Right hindlimb (tissue), 1 donor: ENCODE results near the gene GAREM1.
A peak's percentile ranks its signal among the peaks of the same experiment; 100 is the strongest.
"Not testable (repeated sequence)": the region's sequence is repeated elsewhere in the genome, so short reads cannot be mapped to it uniquely, and the experiment has no call there.

Experiments
- DNase-seq: peaks from one replicate; pipeline ENCODE4 v3.0.0-alpha.2; 2018

The GAREM1 gene

DNA sequence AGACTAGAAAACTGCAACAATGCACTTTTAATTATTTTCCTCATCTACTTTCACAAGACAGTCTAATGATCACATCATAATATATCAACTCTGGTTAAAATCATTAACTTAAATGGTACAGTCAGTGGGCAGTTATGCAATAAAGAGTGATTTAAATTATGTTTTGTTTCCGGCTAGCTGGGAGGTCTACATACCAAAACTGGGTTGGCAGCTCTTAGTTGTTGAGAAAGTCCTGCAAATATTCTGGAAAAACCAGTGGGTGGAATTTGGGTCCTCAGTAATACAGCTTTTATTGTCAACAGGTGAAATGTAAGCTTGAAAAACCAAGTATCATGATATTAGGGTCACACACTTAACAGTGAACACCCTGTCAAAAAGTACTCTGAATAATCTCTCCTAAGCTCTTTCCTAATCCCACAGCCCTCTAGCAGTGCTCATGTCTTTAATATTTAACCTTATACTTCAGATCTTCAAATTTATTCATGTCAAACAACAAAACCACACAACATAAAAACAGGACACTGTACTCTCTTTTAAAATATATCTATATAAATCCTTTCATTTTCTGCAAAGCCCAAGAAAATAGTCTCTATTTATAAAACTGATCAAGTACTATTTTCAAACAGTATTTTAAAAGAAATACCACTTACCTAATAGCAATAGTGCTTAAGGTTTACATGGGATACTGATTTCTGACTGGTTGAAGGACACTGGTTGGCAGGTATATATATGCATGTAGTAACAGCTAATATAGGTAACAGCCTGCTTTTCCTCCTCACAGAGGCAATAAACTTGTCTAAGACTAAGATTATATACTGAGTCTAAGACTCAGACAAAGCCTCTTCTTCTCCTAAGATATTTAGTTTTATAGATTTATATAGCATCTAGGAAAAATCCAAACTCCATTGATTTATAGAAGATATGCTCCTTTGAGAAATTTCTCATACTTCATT is 103.8 kb downstream of the GAREM1 start:
- no peak for DNase-seq

DNA sequence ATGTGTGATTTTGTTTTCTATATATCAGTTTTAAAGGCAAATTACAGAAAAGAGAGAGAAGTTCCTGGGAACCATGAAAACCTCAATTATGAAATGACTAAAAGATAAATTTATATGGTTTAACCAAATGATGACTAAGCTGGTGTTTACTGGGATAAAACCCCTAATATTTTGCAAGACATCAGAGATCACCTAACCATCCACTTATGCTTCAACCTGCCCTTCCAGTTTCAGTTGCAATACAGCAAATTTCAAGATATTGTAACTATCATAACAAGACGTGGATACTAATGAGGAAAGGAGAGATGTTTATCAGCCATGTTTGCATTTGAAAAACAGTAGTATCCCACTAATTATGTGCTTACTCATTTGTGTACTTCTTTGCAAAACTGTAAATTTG is 108.2 kb downstream of the GAREM1 start:
- DNase-seq, result no peak

DNA sequence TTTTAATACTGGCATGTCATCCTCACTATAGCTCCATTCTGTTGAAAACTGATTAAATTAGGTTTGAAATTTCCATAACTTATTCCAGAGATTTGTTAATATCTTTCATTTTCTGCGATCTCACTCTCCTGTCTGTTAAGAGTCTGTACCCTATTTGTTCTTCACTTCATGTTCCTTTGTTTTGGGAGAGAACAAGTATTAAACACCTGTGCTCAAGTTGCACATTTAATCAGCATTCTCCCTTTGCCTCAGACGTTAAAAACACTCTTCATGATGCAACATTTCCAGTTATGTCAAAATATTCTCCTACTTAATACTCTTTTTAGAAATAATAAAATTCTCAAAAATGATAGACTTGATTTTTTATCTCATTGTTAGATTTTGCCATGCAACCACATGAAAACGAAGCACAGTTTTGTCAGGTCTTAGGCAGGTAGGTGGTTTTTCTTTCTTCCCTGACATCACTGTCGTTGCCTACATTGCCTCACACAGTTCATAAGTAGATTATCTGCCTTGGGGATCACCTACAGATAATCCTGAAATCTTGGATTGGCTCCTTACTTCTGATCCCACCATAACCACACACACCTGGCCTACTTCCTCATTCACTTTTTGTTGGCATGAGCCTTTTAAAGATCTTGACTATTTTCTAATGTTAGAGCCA is 109.9 kb downstream of the GAREM1 start:
- no peak for DNase-seq

DNA sequence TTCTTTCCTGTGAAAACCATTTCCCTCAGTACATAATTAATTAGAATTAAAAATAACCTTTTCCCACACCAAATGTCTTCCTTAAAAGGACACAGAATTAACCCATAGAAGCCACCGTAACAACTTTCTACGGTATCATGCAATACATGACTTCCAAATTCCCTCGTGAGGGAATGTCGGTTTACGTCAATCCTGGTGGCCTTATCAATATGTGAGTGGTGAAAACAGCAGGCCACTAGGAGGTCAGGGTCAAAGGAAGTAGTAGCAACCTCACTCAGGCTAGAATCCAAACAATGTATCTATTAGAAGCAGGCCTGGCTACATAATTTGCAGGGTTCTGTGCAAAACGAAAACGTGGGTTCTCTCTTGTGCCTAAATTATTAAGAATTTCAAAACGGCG is 112.2 kb downstream of the GAREM1 start:
- no peak for DNase-seq

GRCh38 chr18:32358075-32358474 is 112.6 kb downstream of the GAREM1 start:
- no peak for DNase-seq

DNA sequence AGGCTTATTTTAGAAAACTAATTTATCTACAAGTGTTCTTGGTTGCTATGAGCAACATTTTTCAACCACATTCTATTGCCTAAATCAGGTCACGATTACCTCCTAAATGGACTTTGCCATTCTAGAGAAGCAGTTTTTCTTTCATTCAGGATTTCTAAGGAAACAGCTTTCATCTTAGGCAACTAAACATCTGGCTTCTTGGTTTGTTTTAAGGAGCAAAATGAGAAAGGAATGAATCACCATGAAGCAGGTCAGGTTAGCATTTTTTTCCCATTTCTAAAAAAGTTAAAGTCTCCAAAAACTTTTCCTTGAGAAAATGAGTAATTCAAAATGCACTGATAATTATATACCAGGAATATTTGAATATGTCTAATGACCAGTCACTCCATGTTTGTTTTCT is 114.8 kb downstream of the GAREM1 start:
- DNase-seq, result no peak

DNA sequence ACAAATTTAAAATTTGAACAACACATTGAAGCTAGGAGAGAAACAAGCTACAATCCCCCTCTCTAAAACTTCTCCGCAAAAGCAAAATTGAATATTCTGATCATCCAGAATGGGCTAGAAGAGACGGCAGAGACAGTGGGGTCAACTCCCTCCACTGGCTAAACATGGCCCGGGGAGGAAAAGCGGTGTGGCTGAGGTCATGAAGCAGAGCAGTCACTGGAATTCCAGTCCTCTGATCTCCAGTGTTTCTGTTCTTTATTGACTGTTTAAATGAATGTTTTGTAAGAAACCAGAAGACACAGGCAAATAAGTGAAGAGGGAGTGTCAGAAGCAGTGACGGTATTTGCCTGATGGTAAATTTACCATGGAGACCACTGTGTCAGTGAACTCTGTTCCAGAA is 116.2 kb downstream of the GAREM1 start:
- no peak for DNase-seq

DNA sequence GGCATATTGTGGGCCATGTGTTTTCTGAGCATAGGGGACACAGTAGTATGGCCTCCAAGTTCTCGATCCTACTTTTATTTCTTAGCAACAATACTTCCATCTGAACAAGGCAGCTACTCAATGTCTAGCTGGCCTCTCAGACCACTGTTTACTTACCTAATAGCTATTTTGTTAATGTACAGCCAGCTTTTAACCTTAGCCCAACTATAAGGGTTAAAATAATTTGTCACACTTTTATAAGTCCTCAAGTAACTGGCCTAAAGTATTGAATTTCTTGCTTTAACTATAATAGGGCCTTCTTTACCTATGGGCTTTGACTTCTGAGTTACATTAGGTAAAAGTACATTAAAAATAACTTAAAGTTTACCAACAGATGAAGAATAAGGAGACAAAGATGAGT is 117.4 kb downstream of the GAREM1 start:
- no peak for DNase-seq

GRCh38 chr18:32351032-32351431 is 119.7 kb downstream of the GAREM1 start:
- DNase-seq, result no peak

GRCh38 chr18:32349728-32350395 is 120.8 kb downstream of the GAREM1 start:
- peak; percentile 89 for DNase-seq

DNA sequence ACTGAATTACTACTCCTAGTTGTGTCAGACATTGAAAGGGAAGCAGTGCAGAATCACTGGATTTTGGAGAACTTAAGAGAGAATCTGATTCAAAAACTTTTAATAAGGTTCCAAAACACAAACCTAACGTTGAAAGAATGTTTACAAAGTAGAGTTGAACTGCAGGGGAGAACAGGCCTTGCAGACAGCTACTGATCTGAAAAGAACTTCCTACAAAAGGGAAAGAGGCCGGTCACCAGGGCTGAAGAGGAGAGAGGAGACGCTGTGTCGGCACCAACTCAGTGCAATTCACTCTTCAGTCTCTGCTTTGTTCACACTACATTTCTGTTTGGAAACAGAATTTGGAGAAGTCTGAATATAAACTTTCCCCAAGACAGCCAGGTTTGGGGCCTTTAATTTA is 124.0 kb downstream of the GAREM1 start:
- no peak for DNase-seq

DNA sequence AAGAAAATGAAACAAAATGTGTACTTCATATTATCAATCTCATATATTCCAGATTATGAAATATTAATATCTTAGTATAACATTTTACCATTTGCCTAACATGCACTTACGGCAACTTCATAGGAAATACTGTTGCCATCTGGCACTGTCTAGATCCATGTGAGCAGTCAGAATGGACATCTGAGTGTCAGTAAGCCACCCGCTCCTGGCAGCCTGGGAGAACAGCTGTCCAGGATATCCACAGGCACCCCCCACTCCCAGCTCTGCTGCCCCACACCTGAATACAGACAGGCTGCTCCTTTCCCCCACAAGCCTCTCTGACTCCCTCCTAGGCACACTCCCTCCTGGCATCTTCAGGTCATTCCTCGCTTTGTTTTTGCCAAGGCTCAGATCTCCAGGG is 127.0 kb downstream of the GAREM1 start:
- DNase-seq, result peak; percentile 34

GRCh38 chr18:32341112-32341511 is 129.6 kb downstream of the GAREM1 start:
- DNase-seq, result not testable (repeated sequence)

GRCh38 chr18:32339045-32339444 is 131.6 kb downstream of the GAREM1 start:
- no peak for DNase-seq

DNA sequence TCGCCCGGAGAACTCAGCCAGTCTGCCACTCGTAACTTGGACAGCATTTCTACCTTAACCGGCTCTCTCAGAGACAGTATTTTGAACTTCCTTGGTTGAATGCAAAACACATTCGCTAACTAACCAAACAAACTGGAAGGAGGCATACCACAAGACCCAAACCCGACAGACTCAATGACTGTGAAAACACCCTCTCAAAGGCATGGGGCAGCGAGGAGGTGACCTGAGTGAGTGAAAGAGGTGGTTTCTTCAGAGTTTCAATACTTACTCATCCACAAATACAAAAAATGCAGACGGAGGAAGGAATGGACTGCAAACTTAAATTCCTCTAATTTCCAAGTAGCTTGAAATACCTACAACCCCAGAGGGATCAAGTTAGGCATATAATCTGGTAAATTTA is 132.9 kb downstream of the GAREM1 start:
- no peak for DNase-seq

GRCh38 chr18:32337347-32337746 is 133.3 kb downstream of the GAREM1 start:
- DNase-seq, result no peak

- no peak for DNase-seq
Observed at GRCh38 chr18:32335228-32335627, 135.5 kb downstream of the GAREM1 start.

GRCh38 chr18:32333781-32334180 is 136.9 kb downstream of the GAREM1 start:
- DNase-seq, result no peak

GRCh38 chr18:32332708-32333107 is 138.0 kb downstream of the GAREM1 start:
- DNase-seq, result no peak

- DNase-seq, result no peak
Observed at GRCh38 chr18:32328974-32329373, 141.7 kb downstream of the GAREM1 start.

- no peak for DNase-seq
Observed at GRCh38 chr18:32328379-32328778, 142.3 kb downstream of the GAREM1 start.

- DNase-seq, result no peak
Observed at GRCh38 chr18:32326450-32327308, 144.0 kb downstream of the GAREM1 start.

DNA sequence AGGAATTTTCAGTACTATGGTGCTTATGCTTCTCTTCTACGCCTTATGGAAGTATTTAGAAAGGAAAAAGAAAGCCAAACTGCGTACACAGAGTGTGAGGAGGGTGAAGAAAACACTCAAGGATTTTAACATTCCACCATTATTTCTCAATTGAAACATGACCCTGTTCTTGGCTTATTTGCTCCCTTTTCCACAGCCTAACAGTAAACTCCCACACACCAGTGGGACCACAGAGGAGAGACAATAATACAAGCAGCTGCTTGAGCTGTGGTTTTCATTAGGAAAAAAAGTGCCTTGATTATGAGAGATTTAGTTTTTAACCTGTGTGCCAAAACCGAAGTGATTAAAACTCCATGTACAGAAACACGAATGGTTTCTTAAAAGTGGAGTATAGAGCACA is 146.5 kb downstream of the GAREM1 start:
- DNase-seq, result peak; percentile 71
